ENCODE measurements around the gene SUSD1. TPM values are rescaled to one million over a fixed set of nuclear protein-coding genes. Genes with fewer than 3 reads are reported as not detected.

SUSD1 gene
- total RNA-seq, 1 donor from 2014 or later: 19.9 TPM

DNA sequence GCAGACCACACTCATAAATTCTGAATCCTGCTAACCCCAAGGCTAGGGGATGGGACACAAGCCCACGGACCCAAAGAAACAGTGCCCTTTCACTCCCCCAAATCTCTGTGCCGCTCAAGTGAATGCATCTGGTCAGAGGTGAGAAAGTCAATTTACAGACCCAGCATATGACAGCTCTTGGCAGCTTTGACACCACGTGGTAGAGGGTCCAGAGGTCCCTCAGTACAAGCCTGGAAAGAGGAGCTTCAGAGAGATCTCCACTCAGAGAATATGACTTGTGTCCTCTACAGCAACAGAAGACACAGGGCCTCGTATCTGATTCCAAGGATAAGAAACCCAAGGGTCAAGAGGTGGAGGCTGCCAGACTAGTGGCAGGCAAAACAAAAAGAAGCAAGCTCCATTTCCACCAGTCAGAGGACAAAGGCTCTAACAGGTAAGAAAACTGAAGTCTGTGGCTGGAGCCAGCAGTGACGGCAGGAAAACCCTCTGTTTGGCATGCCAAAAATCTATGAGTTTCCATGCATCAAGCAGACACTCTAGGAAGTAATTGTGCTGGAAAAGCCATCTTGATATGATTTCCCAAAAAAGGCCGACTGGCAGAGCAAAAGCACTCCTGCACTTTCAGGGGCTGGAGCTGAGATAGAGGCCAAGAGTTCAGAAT, 139.8 kb downstream of the SUSD1 start:
- no peak for TF ChIP-seq CTCF (IDR thresholded peaks at IDR 0.05; ENCODE audit: partially characterized antibody, unreplicated experiment)
- Mint-ChIP-seq H3K27me3 (ENCODE audit: unreplicated experiment) (no peaks in the 10 kb centered on the region), H3K4me1 (ENCODE audit: low read depth, unreplicated experiment) (no peaks in the 10 kb centered on the region), H3K4me3 (ENCODE audit: unreplicated experiment) (no peak overlapping the region), H3K27ac (ENCODE audit: unreplicated experiment) (no peak overlapping the region), H3K9me3 (ENCODE audit: unreplicated experiment) (peaks cover 1% of the 10 kb centered on the region), H3K36me3 (ENCODE audit: unreplicated experiment) (no peaks in the 10 kb centered on the region)
- DNase-seq: no peak

DNA sequence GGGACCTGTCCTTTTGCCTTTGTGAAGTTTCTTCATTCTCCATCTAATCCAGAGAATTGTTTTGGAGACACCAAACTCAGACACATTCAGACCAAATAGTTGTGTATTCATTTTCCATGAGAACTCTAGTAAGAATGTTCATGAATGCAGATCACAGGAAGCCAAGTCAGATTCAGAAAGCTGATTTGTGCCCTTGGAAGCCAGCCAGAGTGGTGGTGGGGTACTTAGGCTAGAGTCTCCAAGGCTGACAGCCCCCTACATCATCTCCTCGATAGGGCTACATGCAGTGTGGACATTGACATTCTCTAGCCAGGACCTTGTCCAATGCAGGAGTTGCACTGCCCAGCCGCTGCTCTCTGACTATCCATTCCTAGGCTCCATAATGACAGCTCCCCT, 140.9 kb downstream of the SUSD1 start:
- TF ChIP-seq CTCF (IDR thresholded peaks at IDR 0.05; ENCODE audit: partially characterized antibody, unreplicated experiment): no peak

DNA sequence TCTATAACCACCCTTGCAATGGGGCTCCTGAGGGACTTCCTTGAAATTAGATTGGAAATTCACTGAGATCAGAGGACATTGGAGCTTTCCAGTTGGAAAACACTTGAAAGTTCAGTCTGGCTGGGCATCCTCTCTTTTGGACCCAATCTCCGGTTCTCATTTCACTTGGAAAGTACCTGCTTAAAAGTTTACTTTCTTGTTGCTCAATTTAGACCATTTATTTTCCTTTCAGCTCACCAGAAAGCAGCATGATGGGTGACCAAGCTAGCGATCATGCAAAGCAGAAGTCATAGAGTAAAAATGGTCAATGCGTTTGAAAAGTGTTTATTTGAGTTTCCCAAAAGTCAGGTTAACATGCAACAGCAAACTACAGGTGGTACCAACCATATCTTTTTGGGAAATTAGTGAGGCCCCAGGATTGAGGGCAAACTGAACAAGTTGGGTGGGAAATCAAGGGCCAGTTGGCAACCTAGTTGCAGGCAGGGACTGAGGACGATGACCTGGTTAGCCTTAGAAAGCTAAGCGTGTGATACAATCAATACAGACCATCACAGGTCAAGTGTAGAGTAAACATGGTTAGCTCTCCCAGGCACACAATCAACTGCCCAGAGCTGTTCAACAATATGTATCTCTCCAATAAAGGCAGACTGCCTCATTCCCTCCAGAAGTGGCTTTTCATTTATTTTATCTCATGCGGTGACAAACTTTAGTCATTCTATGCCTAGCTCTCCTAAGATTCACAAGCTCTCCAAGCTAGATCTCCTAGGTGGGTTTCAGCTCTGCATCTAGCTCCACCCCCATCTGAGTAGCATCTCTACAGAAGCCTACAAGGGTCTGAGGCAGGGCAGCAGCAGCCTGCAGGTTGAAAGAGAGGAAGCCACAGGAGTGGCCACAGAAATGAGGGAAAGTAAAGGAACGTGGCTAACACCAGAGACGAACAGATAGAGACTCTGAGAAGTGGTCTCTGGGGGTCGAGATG, 141.6 kb downstream of the SUSD1 start:
- Mint-ChIP-seq H3K4me3 (ENCODE audit: unreplicated experiment) (no peak overlapping the region), H3K9me3 (ENCODE audit: unreplicated experiment) (peaks cover 1% of the 10 kb centered on the region), H3K27me3 (ENCODE audit: unreplicated experiment) (peaks cover 3% of the 10 kb centered on the region), H3K36me3 (ENCODE audit: unreplicated experiment) (no peaks in the 10 kb centered on the region), H3K4me1 (ENCODE audit: low read depth, unreplicated experiment) (no peaks in the 10 kb centered on the region), H3K27ac (ENCODE audit: unreplicated experiment) (no peak overlapping the region)
- no peak for TF ChIP-seq CTCF (IDR thresholded peaks at IDR 0.05; ENCODE audit: partially characterized antibody, unreplicated experiment)
- no peak for DNase-seq

More for the DNA sequence above, 140.9 kb downstream of the SUSD1 start:
- no peaks in the 10 kb centered on the region for H3K4me1 Mint-ChIP-seq (ENCODE audit: low read depth, unreplicated experiment)
- no peak overlapping the region for H3K4me3 Mint-ChIP-seq (ENCODE audit: unreplicated experiment)
- H3K27me3 Mint-ChIP-seq (ENCODE audit: unreplicated experiment): no peaks in the 10 kb centered on the region
- H3K36me3 Mint-ChIP-seq (ENCODE audit: unreplicated experiment): no peaks in the 10 kb centered on the region
- H3K27ac Mint-ChIP-seq (ENCODE audit: unreplicated experiment): no peak overlapping the region
- H3K9me3 Mint-ChIP-seq (ENCODE audit: unreplicated experiment): peaks cover 1% of the 10 kb centered on the region
- DNase-seq: no peak

DNA sequence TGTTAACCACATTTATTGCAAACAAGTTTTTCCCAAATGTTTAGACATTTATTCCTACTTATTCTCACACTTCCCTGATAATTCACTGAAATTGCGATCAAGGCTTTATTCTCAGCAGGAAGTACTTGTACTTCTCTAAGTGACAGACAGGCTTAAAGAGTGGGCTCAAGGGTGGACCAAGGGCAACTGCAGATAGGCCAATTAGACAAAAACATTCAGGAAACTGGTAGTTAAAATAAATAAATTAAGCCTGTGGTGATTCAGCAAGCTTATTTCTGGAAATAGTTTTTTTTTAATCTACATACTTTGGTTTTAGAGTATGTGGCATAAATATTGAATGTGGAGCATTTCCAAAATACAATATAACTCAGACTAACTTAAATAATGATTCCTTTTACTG, 142.4 kb downstream of the SUSD1 start:
- Mint-ChIP-seq H3K9me3 (ENCODE audit: unreplicated experiment) (no peaks in the 10 kb centered on the region), H3K4me1 (ENCODE audit: low read depth, unreplicated experiment) (no peaks in the 10 kb centered on the region), H3K4me3 (ENCODE audit: unreplicated experiment) (no peak overlapping the region), H3K27ac (ENCODE audit: unreplicated experiment) (no peak overlapping the region), H3K27me3 (ENCODE audit: unreplicated experiment) (peaks cover 4% of the 10 kb centered on the region), H3K36me3 (ENCODE audit: unreplicated experiment) (no peaks in the 10 kb centered on the region)
- TF ChIP-seq CTCF (IDR thresholded peaks at IDR 0.05; ENCODE audit: partially characterized antibody, unreplicated experiment): no peak
- no peak for DNase-seq

GRCh38 chr9:112032009-112032408, 143.1 kb downstream of the SUSD1 start:
- H3K27me3 Mint-ChIP-seq (ENCODE audit: unreplicated experiment): peaks cover 4% of the 10 kb centered on the region
- no peak overlapping the region for H3K4me3 Mint-ChIP-seq (ENCODE audit: unreplicated experiment)
- H3K4me1 Mint-ChIP-seq (ENCODE audit: low read depth, unreplicated experiment): no peaks in the 10 kb centered on the region
- no peak for TF ChIP-seq CTCF (IDR thresholded peaks at IDR 0.05; ENCODE audit: partially characterized antibody, unreplicated experiment)
- no peaks in the 10 kb centered on the region for H3K9me3 Mint-ChIP-seq (ENCODE audit: unreplicated experiment)
- H3K27ac Mint-ChIP-seq (ENCODE audit: unreplicated experiment): no peak overlapping the region
- no peak for DNase-seq
- H3K36me3 Mint-ChIP-seq (ENCODE audit: unreplicated experiment): no peaks in the 10 kb centered on the region
